ENCODE measurements around the gene RBMXL3.
"Not testable (repeated sequence)": the region's sequence is repeated elsewhere in the genome, so short reads cannot be mapped to it uniquely, and the experiment has no call there.

RBMXL3 gene

GRCh38 chrX:115189110-115189509 is at the start of gene RBMXL3:
RBMXL3 (plus strand) TSS chrX:115189410; CDS start chrX:115189442, 32 bp downstream.
- no peak for DNase-seq

DNA sequence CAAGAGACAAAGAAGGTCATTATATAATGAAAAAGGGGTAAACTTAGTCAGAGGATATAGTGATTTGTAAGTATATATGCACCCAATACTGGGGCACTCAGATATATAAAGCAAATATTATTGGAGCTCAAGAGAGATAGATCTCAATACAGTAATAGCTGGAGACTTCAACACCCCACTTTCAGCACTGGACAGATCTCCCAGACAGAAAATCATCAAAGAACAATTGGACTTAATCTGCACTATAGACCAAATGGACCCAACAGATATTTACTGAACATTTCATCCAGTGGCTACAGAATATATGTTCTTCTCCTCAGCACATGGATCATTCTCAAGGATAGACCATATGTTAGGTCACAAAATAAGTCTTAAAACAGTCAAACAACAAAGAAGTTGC is 47.2 kb upstream of the RBMXL3 start:
- DNase-seq, result no peak

DNA sequence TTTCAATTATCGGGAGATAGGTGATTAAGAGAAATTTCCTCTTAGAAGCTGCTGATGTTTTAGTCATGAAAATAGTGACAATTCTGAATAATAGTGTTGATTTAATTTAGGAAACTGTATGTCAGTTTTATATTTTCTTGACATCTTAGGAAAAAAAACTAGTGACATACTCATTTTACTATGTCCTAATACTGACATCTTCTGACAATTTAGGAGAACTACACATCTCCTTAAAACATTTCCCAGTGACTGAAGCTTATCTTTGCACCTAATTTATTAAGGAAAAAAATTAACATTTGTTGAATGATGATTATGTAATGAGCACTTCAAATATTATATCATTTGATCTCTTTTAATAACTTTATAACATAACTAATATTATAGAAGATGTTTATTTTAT is 42.0 kb upstream of the RBMXL3 start:
- peak; percentile 31 for DNase-seq

GRCh38 chrX:115173181-115173580 is 16.0 kb upstream of the RBMXL3 start:
- DNase-seq, result no peak

DNA sequence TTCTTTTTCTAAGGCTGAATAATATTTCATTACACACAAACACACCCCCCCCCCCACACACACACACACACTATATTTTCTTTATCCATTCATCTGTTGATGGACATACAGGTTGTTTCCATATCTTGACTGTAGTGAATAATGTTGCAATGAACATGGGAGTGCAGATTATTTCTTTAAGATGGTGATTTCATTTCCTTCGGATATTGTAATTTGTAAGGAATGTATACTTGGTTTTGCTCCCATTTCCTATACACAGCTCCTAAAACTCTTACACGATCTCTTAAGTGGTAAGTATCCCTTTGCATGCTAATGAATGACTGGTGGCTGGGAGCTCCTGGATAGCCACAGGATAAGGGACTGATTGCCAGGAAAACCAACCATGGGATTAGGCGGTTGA is 14.7 kb upstream of the RBMXL3 start:
- peak; percentile 47 for DNase-seq

GRCh38 chrX:115177932-115178331 is 11.3 kb upstream of the RBMXL3 start:
- peak; percentile 2 for DNase-seq

GRCh38 chrX:115178473-115178872 is 10.7 kb upstream of the RBMXL3 start:
- DNase-seq, result no peak

- peak; percentile 64 for DNase-seq
Observed at GRCh38 chrX:115183980-115184379, 5.2 kb upstream of the RBMXL3 start.

DNA sequence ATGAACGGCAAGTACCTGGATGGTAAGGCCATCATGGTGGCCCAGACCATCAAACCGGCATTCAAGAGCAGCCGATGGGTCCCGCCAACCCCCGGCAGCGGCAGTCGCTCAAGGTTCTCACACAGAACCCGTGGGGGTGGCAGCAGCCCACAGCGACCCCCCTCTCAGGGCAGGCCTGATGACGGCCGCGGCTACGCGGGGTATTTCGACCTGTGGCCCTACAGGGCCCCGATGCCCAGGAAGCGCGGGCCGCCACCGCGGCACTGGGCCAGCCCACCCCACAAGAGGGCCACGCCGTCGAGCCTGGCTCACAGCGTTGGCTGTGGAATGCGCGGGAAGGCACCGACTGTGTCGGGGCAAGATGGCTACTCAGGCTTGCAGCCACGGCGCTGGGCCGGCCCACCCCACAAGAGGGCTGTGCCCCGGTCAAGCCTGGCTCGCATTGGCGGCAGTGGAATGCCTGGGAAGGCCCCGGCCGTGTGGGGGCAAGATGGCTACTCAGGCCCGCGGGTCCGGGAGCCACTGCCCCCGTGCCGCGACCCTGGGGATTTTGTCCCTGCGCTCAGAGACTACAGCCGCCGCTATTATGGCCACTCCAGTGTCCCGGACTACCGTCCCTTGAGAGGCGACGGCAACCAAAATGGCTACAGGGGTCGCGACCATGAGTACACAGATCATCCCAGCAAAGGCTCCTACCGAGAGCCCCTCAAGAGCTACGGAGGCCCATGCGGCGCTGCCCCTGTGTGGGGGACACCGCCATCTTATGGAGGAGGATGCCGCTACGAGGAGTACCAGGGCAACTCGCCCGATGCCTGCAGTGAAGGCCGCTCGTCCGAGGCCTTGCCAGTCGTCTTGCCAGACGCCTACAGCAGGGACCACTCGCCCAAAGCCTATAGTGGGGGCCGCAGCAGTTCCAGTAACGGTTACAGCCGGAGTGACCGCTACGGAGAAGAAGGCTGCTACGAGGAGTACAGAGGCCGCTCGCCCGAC is 731 bp downstream of the RBMXL3 start:
- no peak for DNase-seq

DNA sequence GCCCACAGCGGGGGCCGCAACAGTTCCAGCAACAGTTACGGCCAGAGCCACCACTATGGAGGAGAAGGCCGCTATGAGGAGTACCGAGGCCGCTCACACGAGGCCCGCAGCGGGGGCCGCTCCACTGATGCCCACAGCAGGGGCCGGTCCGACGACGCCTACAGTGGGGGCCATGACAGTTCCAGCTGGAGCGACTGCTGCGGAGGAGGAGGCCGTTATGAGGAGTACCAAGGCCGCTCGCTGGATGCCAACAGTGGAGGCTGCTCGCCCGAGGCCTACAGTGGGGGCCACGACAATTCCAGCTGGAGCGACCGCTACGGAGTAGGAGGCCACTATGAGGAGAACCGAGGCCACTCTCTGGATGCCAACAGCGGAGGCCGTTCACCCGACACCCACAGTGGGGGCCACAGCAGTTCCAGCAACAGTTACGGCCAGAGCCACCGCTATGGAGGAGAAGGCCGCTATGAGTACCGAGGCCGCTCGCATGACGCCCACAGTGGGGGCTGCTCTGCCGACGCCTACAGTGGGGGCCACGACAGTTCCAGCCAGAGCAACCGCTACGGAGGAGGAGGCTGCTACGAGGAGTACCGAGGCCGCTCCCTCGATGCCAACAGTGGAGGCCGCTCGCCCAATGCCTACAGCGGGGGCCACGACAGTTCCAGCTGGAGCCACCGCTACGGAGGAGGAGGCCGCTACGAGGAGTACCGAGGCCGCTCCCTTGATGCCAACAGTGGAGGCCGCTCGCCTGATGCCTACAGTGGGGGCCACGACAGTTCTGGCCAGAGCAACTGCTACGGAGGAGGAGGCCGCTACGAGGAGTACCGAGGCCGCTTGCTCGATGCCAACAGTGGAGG is 1.7 kb downstream of the RBMXL3 start:
- no peak for DNase-seq

GRCh38 chrX:115191490-115192243 is 2.5 kb downstream of the RBMXL3 start:
- no peak for DNase-seq

DNA sequence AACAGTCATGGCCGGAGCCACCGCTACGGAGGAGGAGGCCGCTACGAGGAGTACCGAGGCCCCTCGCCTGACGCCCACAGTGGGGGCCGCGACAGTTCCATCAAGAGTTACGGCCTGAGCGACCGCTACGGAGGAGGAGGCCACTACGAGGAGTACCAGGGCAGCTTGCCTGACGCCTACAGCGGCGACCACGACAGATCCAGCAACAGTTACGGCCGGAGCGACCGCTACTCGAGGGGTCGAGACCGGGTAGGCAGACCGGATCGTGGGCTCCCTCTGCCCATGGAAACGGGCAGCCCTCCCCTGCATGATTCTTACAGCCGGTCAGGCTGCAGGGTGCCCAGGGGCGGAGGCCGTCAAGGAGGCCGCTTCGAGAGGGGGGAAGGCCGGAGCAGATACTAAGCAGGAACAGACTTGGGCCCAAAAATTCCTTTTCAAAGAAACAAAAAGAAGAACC is 3.1 kb downstream of the RBMXL3 start:
- DNase-seq, result no peak

DNA sequence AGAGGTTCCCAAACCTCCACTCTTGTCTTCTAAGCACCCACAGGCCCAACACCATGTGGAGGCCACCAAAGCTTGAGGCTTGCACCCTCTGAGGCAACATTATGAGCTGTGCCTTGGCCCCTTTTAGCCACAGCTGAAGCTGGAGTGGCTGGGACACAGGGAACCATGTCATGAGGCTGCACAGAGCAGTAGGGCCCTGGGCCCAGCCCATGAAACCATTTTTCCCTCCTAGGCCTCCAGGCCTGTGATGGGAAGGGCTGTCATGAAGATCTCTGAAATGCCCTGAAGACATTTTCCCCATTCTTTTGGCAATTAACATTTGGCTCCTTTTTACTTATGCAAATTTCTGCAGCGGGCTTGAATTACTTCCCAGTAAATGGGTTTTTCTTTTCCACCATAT is 14.8 kb downstream of the RBMXL3 start:
- no peak for DNase-seq

GRCh38 chrX:115209547-115209946 is 20.3 kb downstream of the RBMXL3 start:
- DNase-seq, result not testable (repeated sequence)

DNA sequence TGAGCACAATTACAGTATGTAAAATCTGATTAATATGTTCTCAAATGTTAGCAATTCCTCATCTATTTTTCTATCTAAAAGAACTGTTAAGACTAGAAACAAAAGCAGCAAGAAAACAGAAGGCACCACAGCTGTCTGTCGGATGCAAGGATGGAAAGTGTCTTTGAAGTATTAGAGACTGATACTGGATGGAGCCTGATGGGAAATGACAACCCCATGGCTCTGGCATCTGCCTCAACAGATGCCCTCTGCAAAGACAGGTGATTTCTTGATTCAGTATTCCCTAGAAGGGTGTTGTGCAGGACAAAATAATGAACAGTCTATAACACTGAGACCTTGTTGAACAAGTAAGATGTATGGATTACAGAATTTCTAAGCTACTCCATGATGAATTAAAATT is 24.9 kb downstream of the RBMXL3 start:
- DNase-seq, result no peak

DNA sequence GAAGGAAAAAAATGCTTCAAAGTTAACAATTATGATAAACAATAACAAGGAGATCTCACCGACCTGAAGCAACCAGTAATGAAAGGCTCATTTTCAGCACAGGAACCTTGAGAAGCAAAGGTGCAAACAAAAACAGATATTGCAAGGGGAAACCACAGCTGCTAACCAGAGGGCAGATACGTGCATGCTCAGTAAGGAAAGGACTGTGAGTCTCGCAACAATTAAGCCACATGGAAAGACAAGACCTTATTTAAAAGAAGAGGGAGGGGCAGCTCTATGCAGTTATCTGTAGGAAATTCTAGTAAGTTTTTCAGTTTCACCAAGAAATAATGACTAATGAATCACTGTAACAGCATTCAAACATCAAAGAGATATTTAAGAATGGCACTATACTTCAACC is 25.4 kb downstream of the RBMXL3 start:
- DNase-seq, result no peak

DNA sequence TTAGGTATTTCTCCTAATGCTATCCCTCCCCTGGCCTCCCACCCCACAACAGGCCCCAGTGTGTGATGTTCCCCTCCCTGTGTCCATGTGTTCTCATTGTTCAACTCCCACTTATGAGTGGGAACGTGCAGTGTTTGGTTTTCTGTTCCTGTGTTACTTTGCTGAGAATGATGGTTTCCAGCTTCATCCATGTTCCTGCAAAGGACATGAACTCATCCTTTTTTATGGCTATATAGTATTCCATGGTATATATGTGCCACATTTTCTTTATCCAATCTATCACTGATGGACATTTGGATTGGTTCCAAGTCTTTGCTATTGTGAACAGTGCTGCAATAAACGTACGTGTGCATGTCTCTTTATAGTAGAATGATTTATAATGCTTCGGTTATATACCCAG is 28.1 kb downstream of the RBMXL3 start:
- DNase-seq, result not testable (repeated sequence)

GRCh38 chrX:115226929-115227328 is 37.7 kb downstream of the RBMXL3 start:
- DNase-seq, result peak; percentile 42

DNA sequence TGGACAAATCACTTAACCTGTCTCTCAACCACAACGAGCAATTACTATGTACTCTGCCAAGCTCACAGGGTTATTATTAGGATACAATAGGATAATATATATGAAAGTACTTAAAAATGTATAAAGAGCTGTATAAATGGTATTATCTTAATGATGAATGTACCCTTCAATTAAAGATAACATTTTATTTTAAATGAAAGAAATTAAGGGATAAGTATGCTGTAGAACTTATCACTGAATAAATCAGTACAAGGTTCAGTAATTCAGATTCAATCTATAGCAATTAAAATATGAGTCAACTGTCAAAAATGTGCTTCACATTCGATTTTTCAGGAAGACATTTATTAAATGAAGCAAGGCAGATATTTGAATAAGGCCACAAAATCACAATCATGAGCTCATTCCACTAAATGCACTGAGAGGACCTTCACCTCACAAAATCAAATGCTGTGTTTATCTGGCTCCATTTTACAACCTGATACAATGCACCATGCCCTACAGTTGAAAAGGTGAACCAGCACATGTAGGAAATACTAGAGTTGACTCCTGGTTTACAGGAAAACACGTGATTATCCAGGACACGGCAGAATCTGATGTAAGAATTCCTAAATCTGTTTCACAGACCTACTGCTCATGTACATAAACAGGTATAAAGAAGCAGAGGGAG is 40.3 kb downstream of the RBMXL3 start:
- DNase-seq, result no peak

DNA sequence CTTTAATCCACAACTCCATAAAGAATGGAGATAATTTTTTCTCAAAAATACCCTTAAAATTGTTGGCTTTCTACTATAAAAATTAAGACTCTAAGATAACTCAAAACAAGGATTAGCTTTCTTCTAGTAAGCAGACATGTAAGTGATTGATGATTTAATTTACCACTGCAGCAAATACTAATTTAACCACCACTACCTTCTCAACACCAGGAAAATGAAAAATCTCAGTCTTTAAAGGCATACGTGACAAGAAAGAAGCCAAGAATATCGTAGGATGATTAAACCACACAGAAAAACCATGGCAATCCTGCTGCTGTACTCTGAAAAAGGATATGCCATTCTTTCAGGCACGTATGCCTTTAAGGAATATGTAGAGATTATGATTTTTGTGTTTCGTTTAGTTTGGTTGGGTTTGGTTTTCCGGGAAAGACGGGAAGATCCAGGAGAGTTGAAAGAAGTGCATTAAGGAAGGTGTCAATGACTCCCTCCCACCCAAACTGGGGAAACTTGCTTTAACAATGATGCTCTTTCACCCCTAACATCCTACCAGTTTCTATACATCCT is 43.8 kb downstream of the RBMXL3 start:
- peak; percentile 16 for DNase-seq

DNA sequence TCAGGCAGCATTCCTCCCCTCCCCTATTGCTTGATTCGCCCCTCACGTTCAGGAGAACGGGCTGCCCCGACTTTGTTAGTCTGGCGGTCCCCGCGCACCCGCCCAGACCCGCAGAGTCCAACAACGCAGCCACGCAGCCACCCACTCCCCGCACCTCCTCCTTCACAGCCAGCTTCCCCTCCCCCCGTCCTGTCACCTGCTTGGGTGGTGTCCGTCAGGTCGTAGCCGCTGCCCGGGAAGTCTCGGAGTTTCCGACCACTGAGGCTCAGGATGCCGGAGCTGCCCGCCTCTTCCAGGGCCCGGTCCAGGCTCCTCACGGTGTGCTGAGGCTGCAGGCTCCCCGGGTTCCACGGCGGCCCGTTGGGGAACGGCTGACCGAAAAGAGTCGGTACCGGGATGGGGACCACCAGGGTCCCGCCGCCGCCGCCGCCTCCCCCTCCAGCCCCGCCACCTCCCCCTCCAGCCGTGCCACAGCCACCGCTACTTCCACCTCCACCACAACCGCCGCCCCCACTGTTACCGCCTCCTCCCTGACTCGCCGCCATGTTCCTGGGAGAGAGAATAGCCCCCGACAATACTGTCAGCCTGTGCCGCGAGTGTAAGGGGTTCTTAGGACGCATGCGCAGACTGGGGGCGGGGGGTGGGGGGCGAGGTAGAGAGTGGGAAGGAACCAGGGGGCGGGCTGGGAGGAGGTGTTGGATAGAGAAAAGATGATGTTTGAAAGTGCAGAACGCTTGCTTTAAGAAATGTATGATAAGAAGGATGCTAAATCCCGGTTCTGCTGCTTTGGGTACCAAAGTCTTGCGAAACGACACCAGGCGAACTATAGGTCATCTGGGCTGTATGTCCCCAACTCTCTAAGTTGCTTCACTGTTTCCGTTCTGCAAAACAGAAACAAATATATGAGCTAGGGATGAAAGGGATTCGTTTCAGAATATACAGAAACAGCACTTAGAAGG is 44.6 kb downstream of the RBMXL3 start, which contains the start of gene LRCH2:
TSS of gene LRCH2 (minus strand) at position 600 of the 959 bp plus-strand sequence. CDS start at position 545, 55 bp downstream.
- DNase-seq, result no peak

Measured in HCEC 1CT (cell line).